Mononuclear cell (primary cell): ENCODE measurements around the gene DPPA5. TPM values are rescaled to one million over a fixed set of nuclear protein-coding genes. Genes with fewer than 3 reads are reported as not detected.

Experiments used
- H3K27me3 ChIP-seq: 2 replicates; pipeline ENCODE4 v1.6.0; 2011; ENCODE audit warnings: low read length, control low read depth; ENCODE audit not compliant: insufficient read depth
- H3K4me1 ChIP-seq: 2 replicates; pipeline ENCODE4 v1.5.1; 2011; ENCODE audit warnings: mild to moderate bottlenecking, low read length, control low read depth; ENCODE audit not compliant: insufficient read depth
- H3K4me3 ChIP-seq: 2 replicates; pipeline ENCODE4 v1.5.1; 2011; ENCODE audit warnings: mild to moderate bottlenecking, low read length, moderate library complexity
- H3K9me3 ChIP-seq: 2 replicates; pipeline ENCODE4 v1.5.1; 2011; ENCODE audit warnings: low read depth, mild to moderate bottlenecking, control low read depth, low read length
- total RNA-seq: library from RNA; depleted of rRNA; stranded (reverse); fragments of >200 nt; gene quantifications from one replicate; pipeline ENCODE4 v1.2.3, GENCODE V29; 2012

Gene DPPA5
- total RNA-seq, 1 donor: not detected

DNA sequence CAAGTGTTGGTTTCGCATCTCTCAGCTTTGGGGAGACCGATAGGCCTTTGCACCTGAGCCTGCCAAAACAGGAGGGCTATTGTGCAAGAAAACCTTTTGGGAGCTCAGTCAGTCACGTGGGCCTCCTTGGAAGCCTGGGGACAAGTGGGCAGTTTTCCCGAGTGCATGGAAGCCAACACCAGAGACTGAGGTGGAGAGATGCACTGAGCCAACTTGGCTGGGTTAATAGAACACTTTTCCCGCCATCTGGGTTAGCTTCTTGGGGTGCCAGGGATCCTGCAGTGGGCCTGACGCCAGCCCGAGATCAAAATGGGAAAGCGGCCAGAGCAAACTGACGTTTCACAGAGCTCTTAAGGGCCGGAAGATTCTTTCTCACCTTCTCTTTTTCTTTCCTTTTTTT, 18.4 kb upstream of the DPPA5 start:
- Histone ChIP-seq H3K27me3 (no peaks in the 10 kb centered on the region), H3K4me3 (no peak overlapping the region), H3K9me3 (no peaks in the 10 kb centered on the region), H3K4me1 (no peaks in the 10 kb centered on the region)

DNA sequence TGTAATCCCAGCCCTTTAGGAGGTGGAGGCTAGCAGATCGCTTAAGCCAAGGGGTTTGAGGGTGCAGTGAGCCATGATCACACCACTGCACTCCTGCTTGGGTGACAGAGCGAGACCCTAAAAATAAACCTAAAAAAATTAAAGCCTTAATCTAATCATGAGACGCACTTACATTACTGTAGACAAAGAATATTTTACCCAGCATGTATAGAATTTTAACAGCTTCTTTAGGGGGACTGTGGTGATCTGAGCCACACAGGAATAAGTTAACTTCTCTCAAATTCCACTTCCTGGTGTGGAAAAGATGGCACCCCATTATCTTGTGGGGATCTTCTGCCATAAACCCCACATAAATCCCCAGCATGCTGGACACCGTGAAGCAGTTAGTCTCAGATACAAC, 17.9 kb upstream of the DPPA5 start:
- Histone ChIP-seq H3K27me3 (no peaks in the 10 kb centered on the region), H3K4me1 (no peaks in the 10 kb centered on the region), H3K4me3 (no peak overlapping the region), H3K9me3 (no peaks in the 10 kb centered on the region)

DNA sequence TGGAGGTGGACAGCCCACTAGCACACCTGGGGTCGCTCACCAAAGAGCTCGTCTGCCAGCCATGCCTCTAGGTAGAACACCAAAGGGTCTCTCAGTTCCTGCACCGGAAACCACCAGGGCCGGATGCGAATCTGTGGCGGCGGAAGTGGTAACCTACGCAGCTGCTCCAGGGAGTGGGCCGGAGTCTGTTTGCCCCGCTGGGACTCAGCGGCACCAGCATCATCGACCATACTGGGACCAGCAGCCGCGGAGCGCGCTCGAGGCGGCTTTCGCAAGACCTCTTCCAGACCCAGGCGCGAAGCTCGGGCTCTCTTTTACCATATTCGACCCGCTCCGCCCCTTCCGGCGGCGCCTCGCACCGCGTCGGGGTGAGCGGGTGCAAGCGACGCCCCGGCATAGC, 15.5 kb upstream of the DPPA5 start, which contains the start of gene OOEP:
OOEP (minus strand) TSS at position 335 of the 400 bp plus-strand sequence; CDS start at position 230, 105 bp downstream.
- no peaks in the 10 kb centered on the region for H3K27me3 ChIP-seq
- no peaks in the 10 kb centered on the region for H3K4me1 ChIP-seq
- H3K9me3 ChIP-seq: no peaks in the 10 kb centered on the region
- H3K4me3 ChIP-seq: no peak within 1 kb of the TSS

DNA sequence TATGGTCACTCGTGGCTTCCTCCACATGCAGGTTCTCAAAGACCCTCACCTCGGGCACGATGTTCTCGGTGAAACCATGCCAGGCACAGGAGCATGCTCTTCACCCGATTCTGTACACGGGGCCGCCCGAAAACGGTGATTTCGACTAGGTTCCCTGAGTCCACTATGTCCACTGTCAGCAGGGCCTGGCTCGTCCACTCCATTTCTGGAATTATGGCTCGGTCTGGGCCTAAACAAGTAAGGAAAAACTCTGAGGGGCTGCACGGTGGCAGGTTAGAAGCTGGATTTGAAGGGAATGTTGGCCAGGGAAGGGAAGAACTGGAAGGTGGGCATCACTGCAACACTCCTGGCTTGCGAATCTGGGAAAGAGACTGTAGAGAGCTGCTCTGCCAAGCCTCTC, 15.1 kb upstream of the DPPA5 start:
- no peaks in the 10 kb centered on the region for H3K27me3 ChIP-seq
- H3K4me1 ChIP-seq: no peaks in the 10 kb centered on the region
- no peak overlapping the region for H3K4me3 ChIP-seq
- no peaks in the 10 kb centered on the region for H3K9me3 ChIP-seq

DNA sequence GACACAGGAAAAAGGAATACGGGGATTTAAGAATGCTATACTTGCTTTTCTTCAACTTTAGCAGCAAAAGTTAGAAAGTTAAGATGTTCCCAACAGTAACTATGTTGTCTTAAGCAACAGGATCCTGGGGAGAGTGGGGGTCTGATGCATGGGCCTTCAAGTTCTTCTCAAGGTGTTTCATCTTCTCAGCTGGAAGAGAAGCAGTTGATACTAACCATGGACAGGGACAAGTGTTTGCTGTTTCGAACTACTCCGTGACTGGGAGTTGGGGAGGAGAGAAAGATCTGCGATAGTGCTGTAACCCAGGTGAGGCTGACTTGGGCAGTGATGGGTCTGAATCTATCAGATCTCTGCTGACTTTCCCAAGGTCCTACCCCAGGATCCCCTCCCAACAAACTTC, 14.6 kb upstream of the DPPA5 start:
- H3K4me1 ChIP-seq: no peaks in the 10 kb centered on the region

DNA sequence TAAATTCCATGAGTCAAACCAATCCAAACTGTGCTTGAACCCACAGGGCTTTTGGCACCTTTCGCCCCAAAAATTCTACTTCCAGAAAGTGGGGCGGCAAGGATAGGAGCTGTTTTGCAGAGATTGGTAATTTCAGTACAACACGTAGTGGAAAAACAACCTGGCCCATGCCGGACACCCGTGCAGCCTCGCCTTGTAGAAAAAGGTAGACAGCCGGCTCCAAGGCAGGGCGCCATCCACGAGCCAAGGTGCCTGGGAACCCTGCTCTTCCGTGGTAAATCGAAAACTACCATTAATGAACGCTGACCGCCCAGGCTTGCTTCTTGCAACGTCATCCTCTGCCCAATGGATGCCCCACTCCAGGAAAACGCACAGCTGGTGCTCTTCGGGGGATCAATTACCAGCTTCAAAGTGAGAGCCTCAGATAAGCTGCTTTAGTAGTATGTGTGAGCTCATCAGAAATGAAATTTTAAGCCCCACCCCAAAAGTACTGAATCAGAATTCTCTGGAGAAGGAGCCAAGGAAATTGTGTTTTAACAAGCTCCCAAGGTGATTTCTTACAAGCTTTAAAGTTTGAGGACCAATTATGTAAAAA, 13.8 kb upstream of the DPPA5 start:
- no peaks in the 10 kb centered on the region for H3K4me1 ChIP-seq
- H3K9me3 ChIP-seq: no peaks in the 10 kb centered on the region
- H3K27me3 ChIP-seq: no peaks in the 10 kb centered on the region
- no peak overlapping the region for H3K4me3 ChIP-seq

More for the DNA sequence above, 14.6 kb upstream of the DPPA5 start:
- Histone ChIP-seq H3K4me3 (no peak overlapping the region), H3K27me3 (no peaks in the 10 kb centered on the region), H3K9me3 (no peaks in the 10 kb centered on the region)

DNA sequence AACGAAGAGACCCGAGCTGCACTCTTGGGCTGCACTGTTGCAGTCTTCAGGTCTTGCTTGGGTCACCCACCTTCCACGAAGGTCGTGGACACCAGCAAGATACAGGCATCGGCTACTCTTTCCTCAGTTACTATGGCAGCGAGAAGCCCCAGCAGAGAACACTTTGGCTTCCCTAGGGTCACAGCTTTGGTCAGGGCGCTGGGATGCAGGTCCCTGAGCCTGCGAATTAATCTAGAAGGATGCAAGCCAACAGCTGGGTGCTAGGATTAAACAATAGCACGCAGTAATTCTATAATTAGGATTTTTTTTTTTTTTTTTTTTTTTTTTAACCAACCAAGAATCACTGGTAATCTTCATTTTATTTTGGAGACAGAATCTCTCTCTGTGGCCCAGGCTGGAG, 10.5 kb upstream of the DPPA5 start:
- Histone ChIP-seq H3K4me1 (no peaks in the 10 kb centered on the region), H3K4me3 (no peak overlapping the region), H3K27me3 (no peaks in the 10 kb centered on the region), H3K9me3 (no peaks in the 10 kb centered on the region)

DNA sequence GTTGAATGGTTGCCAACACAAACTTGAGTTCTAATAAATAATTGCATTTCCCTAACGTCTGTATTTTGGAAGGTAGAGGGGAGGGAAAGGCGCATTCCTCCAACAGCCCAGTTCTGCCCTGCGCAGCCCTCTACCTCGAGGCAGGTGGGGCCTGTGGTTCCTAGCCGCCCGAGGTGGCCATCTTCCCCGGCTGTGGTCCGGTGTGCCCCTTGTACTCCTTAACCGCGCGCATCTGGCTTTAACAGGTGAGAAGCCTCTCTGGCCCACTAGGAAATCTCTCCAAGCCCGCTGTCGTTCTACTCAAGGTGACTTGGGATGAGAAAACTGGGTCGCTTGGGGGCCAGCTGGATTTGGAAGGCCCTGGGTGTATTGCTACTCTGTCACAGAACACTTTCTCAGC, 10.0 kb upstream of the DPPA5 start:
- no peak overlapping the region for H3K4me3 ChIP-seq
- no peaks in the 10 kb centered on the region for H3K4me1 ChIP-seq
- no peaks in the 10 kb centered on the region for H3K27me3 ChIP-seq
- H3K9me3 ChIP-seq: no peaks in the 10 kb centered on the region

DNA sequence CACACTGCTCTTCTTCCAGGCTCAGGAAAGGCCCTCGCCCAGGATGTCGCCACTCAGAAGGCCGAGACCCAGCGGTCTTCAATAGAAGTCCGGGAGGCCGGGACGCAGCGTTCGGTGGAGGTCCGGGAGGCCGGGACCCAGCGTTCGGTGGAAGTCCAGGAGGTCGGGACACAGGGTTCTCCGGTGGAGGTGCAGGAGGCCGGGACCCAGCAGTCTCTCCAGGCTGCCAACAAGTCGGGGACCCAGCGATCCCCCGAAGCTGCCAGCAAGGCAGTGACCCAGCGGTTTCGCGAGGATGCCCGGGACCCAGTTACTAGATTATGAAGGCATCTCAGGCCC, 9.4 kb upstream of the DPPA5 start:
- Histone ChIP-seq H3K4me1 (no peaks in the 10 kb centered on the region), H3K27me3 (no peaks in the 10 kb centered on the region), H3K9me3 (no peaks in the 10 kb centered on the region), H3K4me3 (no peak overlapping the region)

DNA sequence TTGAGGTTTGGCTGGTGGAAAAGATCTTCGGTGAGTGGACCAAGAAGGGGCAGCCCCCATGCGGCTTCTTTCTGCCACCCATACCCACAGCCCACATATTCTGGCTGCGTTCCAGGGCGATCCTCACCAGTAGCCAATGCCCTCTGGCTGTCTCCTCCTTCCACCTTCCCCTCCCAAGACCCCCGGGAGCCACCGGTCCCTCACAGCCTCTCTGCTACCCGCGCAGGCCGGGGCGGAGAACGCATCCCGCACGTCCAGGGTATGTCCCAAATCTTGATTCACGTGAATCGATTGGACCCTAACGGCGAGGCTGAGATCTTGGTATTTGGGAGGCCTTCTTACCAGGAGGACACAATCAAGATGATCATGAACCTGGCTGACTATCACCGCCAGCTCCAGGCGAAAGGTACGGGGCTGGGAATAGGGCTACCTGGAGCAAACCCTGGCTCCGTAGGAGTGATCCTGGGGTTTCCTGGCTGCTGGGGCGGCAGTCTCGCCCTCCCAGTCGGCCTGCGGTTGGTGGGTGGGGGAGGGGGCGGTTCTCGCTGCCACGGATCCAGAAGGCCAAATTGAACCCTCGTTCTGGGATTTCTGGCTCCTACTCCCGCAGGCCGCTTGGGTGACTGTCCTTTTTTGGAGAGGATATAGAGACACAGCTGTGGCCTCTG, 8.9 kb upstream of the DPPA5 start:
- Histone ChIP-seq H3K4me3 (no peak overlapping the region), H3K9me3 (no peaks in the 10 kb centered on the region)

DNA sequence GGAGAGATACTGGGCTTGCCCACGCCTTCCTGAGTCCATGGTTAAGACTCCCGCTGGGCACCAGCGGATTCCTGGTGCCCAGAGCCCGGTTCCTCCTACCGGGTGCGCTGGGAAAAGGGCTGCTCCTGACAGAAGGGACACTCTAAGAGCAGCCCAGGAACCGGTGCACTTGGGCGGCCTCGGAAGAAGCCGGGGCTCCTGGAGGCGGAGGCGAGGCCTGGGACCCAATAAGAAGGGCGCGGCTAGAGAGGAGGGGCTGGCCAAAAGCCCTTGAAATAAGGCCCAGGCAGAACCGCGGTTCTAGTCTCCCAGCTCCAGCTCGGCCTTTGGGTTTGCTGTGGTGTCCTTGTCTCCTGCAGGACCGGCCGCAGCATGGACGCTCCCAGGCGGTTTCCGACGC, 8.3 kb upstream of the DPPA5 start, which contains the start of gene KHDC3L:
KHDC3L (plus strand) TSS at position 301 of the 400 bp plus-strand sequence; CDS start at position 373, 72 bp downstream.
- no peaks in the 10 kb centered on the region for H3K27me3 ChIP-seq
- no peak within 1 kb of the TSS for H3K4me3 ChIP-seq
- H3K9me3 ChIP-seq: no peaks in the 10 kb centered on the region
- no peaks in the 10 kb centered on the region for H3K4me1 ChIP-seq

More for the DNA sequence above, 8.9 kb upstream of the DPPA5 start:
- Histone ChIP-seq H3K4me1 (no peaks in the 10 kb centered on the region), H3K27me3 (no peaks in the 10 kb centered on the region)

DNA sequence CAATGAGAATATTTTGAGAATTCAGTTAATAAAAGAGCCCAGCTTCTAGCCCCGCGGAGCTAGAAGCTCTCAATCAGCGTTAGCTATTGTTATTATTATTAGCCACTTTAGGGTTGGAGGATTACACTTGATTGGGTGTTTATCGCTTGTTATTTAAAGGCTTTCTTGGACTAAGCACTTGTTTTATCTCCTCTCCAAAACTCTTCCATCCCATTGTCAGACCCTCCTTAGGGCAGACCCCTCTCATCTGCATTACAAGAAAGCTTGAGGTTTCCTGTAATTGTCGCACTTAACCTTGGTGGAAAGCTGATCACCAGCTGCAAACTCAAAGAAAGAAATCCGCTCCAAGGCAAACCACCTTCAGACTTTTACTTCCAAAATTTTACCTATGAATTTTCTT, 4.8 kb downstream of the DPPA5 start:
- no peaks in the 10 kb centered on the region for H3K9me3 ChIP-seq
- no peak overlapping the region for H3K4me3 ChIP-seq
- peaks cover 30% of the 10 kb centered on the region for H3K27me3 ChIP-seq
- H3K4me1 ChIP-seq: no peaks in the 10 kb centered on the region

DNA sequence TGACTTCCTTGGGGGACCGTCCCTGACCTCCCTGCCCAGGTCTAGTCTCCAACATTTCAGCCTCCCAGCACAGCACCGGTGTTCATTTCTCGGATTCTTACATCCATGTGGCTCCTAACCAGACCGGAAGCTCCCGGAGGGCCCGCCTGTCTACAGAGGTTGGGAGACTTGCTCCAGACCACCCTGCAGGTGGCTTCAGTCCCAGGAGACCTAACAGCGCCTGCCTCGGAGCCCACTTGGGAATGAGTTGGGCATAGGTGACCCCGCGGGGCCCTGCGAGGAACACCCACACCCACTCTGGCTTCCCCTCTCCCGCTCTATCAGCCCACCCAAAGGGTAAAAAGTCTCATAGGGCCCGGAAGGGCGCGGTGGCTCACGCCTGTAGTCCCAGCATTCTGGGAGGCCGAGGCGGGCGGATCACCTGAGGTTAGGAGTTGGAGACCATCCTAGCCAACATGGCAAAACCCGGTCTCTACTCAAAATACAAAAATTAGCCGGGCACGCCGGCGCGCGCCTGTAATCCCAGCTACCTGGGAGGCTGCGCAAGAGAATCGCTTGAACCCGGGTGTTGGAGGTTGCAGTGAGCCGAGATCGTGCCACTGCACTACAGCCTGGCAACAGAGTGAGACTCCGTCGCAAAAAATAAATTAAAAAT, 5.4 kb downstream of the DPPA5 start:
- Histone ChIP-seq H3K9me3 (no peaks in the 10 kb centered on the region), H3K4me3 (no peak overlapping the region), H3K4me1 (no peaks in the 10 kb centered on the region), H3K27me3 (peaks cover 30% of the 10 kb centered on the region)

DNA sequence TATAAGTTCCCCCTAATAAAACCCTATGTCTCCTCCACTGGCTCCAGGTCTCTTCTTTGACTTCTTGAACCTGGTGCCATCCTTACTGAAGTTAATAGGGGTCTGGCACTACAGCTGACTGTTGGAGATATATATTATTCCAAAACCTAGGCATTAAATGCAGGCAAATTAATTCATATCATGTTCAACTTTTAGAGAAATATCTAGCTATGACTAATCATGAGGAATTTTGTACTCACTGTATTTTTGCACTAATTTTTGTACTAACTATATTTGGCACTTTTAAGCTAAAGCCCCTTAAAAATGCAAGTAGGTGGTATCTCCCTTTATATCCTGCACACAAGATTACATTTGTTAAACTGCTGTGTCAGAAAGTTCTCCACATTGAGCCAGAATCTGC, 10.9 kb downstream of the DPPA5 start:
- Histone ChIP-seq H3K27me3 (peaks cover 2% of the 10 kb centered on the region), H3K4me3 (no peak overlapping the region), H3K4me1 (no peaks in the 10 kb centered on the region), H3K9me3 (no peaks in the 10 kb centered on the region)

DNA sequence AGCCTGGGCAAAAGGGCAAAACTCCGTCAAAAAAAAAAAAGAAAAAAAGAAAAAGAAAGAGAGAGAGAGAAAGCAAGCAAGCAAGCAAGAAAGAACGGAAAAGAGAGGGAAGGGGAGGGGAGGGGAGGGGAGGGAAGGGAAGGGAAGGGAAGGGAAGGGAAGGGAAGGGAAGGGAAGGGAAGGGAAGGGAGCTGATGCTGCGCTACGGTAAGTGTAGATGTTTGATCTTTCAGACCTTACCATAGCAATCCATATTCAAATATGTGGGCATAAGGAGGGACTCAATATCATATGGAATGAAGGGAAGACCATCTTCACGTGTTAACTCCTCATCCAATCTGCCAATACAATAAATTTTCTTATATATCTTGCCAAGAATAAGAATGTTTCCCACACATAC, 11.9 kb downstream of the DPPA5 start:
- H3K4me1 ChIP-seq: no peaks in the 10 kb centered on the region
- H3K9me3 ChIP-seq: no peaks in the 10 kb centered on the region
- H3K27me3 ChIP-seq: no peaks in the 10 kb centered on the region
- H3K4me3 ChIP-seq: no peak overlapping the region

DNA sequence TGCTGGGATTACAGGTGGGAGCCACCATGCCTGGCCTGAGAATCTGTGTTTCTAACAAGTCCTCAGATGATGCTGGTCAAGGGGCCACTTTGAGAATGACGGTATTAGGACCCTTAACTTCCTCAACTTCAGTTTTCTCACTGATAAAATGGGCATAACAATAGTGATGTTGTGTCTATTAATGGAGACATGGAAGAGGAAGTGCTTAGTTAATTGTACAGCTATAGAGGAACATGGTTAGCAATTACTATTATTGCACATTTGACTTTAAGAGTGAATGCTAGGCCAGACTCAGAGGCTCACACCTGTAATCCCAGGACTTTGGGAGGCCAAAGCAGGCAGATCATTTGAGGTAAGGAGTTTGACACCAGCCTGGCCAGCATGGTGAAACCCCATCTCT, 12.7 kb downstream of the DPPA5 start:
- Histone ChIP-seq H3K4me1 (no peaks in the 10 kb centered on the region), H3K9me3 (no peaks in the 10 kb centered on the region), H3K27me3 (no peaks in the 10 kb centered on the region), H3K4me3 (no peak overlapping the region)
